ENCODE data around the gene ZMYND8. TPM values are rescaled to one million over a fixed set of nuclear protein-coding genes. Genes with fewer than 3 reads are reported as not detected.

Gene ZMYND8
- total and polyA plus RNA-seq, 10 of the 15 experiments (the other 5 are each of a cell fraction or from before 2014, with no cell fraction given): 12.9 to 54.8 (median 23.1) TPM

DNA sequence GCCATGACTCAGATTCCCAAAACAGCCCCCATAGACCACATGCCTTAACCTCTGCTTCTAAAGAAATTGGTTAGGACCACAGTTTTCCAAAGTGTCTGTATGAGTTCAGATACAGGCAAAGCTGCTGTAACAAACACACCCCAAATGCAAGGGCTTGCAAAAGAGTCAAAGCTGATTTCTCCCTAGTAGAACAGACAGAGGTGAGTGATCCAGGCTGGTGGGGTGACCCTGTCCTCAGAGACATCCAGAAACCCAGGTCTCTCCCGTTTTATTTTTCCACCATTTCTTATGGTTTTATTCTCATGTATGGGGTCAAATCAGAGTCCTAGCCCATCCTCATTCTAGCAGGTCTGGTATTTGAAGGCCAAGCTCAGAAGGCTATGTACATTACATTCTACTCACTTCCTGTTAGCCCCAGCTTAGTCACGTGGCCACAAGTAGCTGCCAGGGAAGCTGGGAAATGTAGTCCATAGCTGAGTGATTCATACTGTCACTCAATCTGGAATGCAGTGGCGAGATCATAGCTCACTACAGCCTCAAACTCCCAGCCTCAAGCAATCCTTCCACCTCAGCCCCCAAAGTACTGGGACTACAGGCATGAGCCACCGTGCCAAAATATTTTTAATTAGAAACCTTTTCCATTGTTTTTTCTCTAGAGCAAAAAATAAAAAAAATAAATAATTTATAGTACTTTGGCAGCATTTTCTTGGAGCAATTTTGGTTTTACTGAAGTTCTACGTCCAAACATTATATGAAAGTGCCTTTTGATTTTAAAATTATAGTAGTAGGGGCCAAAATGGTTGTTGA lies 175.2 kb downstream of the ZMYND8 start (continued):
- no peak for TF ChIP-seq ZBTB40 (IDR thresholded peaks at IDR 0.05; ENCODE audit: borderline replicate concordance)
- TF ChIP-seq HCFC1 (IDR thresholded peaks at IDR 0.05; ENCODE audit: low read length): peak; percentile 80
- TF ChIP-seq RAD51 (IDR thresholded peaks at IDR 0.05): peak; percentile 79; the same call in 1 of the 2 replicates
- peak; percentile 58 for TF ChIP-seq USF2 (IDR thresholded peaks at IDR 0.05; ENCODE audit: borderline replicate concordance, low read depth, low read length)

- ATAC-seq: no peak
- no peak overlapping the region for H2AFZ ChIP-seq (ENCODE audit: control insufficient read depth, low read depth, low read length)
- no peaks in the 10 kb centered on the region for H3K4me1 ChIP-seq (ENCODE audit: control insufficient read depth, insufficient read depth, low read length)
- no peak for FAIRE-seq
- H3K9me3 ChIP-seq (replicated peaks; ENCODE audit: control insufficient read depth, insufficient read depth, low read length): 0 out of 3 replicates have a peak, but pooled peaks cover 2% of the 10 kb centered on the region
- DNase-seq (ENCODE audit: low read depth, low spot score): no peak
- H3K36me3 ChIP-seq (ENCODE audit: control insufficient read depth in 2 of 2, insufficient read depth in 2 of 2, low read length in 1 of 2): no peaks in the 10 kb centered on the region
- H3K4me2 ChIP-seq (ENCODE audit: control insufficient read depth, insufficient read depth): no peak overlapping the region
- H4K20me1 ChIP-seq (ENCODE audit: control insufficient read depth, insufficient read depth): no peaks in the 10 kb centered on the region
- peaks cover 0 to 2% of the 10 kb centered on the region in 2 experiments; a peak in 1 of 4 replicates for H3K27me3 ChIP-seq (replicated peaks in 1 of 2; ENCODE audit: control insufficient read depth in 2 of 2, insufficient read depth in 2 of 2, low read length in 1 of 2)
- no peaks in the 10 kb centered on the region for H3K79me2 ChIP-seq (ENCODE audit: control insufficient read depth, insufficient read depth, low read length)
- intact Hi-C loops (cut with micrococcal nuclease; ENCODE audit: unreplicated experiment): no loop called here
- H3K27ac ChIP-seq (ENCODE audit: control insufficient read depth, insufficient read depth): no peak overlapping the region
- ChIA-PET CTCF (no interaction called here), SMC1A (ENCODE audit: uncharacterized antibody, unreplicated experiment) (no interaction called here), RAD21 (ENCODE audit: unreplicated experiment) (no interaction called here), POLR2A (no interaction called here)
- no peak overlapping the region for H3K4me3 ChIP-seq
- H3K9ac ChIP-seq (ENCODE audit: control insufficient read depth, insufficient read depth, low read length): no peak overlapping the region
- BruUV-seq (replicated peaks): no TSS peak
- in situ Hi-C loops (cut with MboI): no loop called here
- TF ChIP-seq ZNF622 (IDR thresholded peaks at IDR 0.05) (no peak), CBX5 (IDR thresholded peaks at IDR 0.05; ENCODE audit: low read depth) (no peak), FOXM1 (IDR thresholded peaks at IDR 0.05; ENCODE audit: low read depth, low read length) (no peak), SIN3A (IDR thresholded peaks at IDR 0.05; ENCODE audit: low read depth, low read length) (no peak), FOS (IDR thresholded peaks at IDR 0.05; ENCODE audit: borderline replicate concordance, extremely low read depth, insufficient read length) (no peak), BCL3 (IDR thresholded peaks at IDR 0.05; ENCODE audit: borderline replicate concordance, insufficient read depth, low read depth, low read length, poor library complexity, severe bottlenecking) (no peak), SREBF2 (IDR thresholded peaks at IDR 0.05; ENCODE audit: low read length) (no peak), REST (IDR thresholded peaks at IDR 0.05; ENCODE audit: low read depth, low read length) (no peak), CHD4 (IDR thresholded peaks at IDR 0.05) (no peak)
Measured at GRCh38 chr20:47179267-47179666, 177.2 kb downstream of the ZMYND8 start.

Data from GM12878 (cell line).